Measurements from ENCODE around the gene SLC8A1. TPM values are rescaled to one million over a fixed set of nuclear protein-coding genes. Genes with fewer than 3 reads are reported as not detected.

The SLC8A1 gene
- total RNA-seq, 4 donors from 2014 or later: 2.2 to 45.0 (median 9.6) TPM

DNA sequence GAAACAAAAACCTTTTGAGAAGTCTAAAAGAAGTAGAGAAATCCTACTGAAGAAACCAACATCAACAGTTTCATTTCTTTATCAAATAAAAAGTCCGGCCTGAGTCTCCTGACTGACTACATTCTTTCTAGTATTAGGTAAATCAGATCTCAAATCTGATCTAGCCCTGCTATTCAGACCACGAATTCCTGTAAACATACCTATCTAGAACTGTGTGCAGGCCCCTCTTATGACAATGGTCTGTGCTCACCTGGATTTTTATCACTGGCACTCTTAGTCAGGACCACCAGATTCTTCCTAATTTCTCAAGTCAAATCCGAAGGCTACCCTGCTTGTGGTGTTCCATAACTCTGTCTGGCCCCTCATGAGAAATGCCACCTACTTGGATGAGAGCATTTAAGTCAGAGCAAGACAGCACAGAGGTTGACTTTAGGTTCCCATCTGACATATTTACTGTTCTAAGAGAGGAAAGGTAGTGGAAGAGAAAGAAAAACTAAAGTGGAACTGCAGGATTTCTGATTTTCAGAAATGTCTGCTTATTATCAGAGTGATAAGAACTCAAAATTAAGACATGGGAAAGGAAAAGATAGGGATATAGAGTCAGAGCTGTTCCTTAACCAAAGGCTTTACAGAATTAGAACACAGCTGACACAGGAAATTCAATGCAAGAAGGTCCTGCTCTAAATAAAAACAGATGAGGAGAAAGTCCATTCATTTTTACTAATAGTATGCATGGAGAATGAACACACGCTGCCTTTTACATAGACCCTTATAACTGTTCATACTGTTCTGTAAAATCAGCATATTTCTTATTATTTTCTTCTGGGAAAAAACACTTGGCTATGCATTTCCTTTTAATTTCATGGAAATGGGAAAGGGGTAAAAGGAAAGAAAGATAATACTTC, 56.5 kb downstream of the SLC8A1 start:
- DNase-seq: no peak
- no peak for TF ChIP-seq POLR2A (IDR thresholded peaks at IDR 0.05)
- TF ChIP-seq, protein P1, sequence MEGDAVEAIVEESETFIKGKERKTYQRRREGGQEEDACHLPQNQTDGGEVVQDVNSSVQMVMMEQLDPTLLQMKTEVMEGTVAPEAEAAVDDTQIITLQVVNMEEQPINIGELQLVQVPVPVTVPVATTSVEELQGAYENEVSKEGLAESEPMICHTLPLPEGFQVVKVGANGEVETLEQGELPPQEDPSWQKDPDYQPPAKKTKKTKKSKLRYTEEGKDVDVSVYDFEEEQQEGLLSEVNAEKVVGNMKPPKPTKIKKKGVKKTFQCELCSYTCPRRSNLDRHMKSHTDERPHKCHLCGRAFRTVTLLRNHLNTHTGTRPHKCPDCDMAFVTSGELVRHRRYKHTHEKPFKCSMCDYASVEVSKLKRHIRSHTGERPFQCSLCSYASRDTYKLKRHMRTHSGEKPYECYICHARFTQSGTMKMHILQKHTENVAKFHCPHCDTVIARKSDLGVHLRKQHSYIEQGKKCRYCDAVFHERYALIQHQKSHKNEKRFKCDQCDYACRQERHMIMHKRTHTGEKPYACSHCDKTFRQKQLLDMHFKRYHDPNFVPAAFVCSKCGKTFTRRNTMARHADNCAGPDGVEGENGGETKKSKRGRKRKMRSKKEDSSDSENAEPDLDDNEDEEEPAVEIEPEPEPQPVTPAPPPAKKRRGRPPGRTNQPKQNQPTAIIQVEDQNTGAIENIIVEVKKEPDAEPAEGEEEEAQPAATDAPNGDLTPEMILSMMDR (IDR thresholded peaks at IDR 0.05): no peak
- Histone ChIP-seq H3K9me3 (no peaks in the 10 kb centered on the region), H3K27me3 (no peaks in the 10 kb centered on the region), H3K4me1 (peaks cover 0 to 8% (median 0%) of the 10 kb centered on the region in 3 donors), H3K27ac (no peak overlapping the region), H3K36me3 (no peaks in the 10 kb centered on the region), H3K4me3 (no peak overlapping the region)
- 62 to 68% methylated on average over 4 of the region's 4 CpGs for WGBS, 2 donors
- intact Hi-C loops (cut with DNase I): no loop called here

DNA sequence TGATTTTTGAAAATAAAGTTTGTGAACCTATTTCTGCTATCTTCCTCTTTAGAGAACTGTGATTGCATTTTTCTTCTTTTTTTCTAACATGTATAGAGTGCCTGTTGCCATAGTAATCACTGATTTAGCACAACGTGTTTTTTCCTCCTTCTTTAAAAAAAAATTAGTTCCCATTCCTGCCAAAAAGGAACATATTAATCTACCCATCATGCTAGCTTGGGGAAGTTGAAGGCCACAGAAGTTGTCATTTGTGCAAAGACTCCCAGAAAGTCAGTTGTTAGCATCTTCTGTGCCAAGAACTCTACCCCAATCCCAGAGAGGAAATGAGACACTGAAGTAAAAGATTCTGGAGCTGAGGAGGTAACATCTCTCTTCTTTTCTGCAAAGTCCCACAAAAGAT, 57.3 kb downstream of the SLC8A1 start:
- no peak for TF ChIP-seq POLR2A (IDR thresholded peaks at IDR 0.05)
- TF ChIP-seq, protein P1 (IDR thresholded peaks at IDR 0.05): no peak
- Histone ChIP-seq H3K4me3 (no peak overlapping the region), H3K9me3 (no peaks in the 10 kb centered on the region), H3K27me3 (no peaks in the 10 kb centered on the region), H3K27ac (no peak overlapping the region), H3K4me1 (no peaks in the 10 kb centered on the region), H3K36me3 (no peaks in the 10 kb centered on the region)
- WGBS, 2 donors: 13 to 35% methylated on average over 1 of the region's 1 CpG
- no peak for DNase-seq
- intact Hi-C loops (cut with DNase I): no loop called here

DNA sequence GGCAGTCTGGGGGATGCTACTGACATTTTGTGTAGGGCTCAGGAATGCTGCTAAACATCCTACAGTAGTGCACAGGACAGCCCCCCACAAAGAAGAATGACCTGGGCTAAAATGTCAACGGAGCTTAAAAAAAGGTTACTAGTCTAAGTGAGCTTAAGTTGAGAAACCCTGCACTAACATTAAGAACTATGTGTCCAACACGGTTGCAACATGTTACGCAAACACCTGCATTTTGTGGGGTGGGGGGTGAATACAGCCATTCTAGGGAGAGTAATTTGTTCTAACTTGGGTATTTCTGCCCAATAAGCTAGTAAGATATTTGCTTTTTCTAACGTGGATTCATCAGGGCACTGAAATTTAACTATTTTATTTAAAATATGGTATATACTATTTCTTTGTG, 57.9 kb downstream of the SLC8A1 start:
- DNase-seq: no peak
- WGBS, 2 donors: 77 to 81% methylated on average over 4 of the region's 4 CpGs

DNA sequence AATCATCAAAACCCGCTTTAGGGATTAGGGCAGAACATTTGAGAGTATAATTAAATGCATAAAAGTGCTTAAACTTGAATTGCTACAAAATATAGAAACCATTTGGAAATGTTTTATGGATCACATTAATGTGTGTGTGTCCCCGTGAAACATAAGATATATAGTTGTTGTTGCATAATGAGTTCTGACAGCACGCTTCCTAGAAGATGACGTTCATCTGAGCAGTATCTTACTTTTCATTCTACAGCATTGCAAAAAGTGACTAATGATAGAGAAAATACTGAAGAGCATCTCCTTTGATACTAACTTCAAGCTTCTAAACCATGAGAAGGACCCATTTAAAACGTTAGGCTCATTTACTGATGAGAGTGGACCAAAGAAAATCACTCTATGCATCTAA, 63.7 kb downstream of the SLC8A1 start:
- WGBS, 2 donors: 79 to 80% methylated on average over 5 of the region's 5 CpGs
- Histone ChIP-seq H3K27ac (no peak overlapping the region), H3K27me3 (no peaks in the 10 kb centered on the region), H3K36me3 (no peaks in the 10 kb centered on the region), H3K4me1 (no peaks in the 10 kb centered on the region), H3K4me3 (no peak overlapping the region), H3K9me3 (no peaks in the 10 kb centered on the region)
- DNase-seq: no peak
- TF ChIP-seq, protein P1 (IDR thresholded peaks at IDR 0.05): no peak
- TF ChIP-seq POLR2A (IDR thresholded peaks at IDR 0.05): no peak
- intact Hi-C loops (cut with DNase I): no loop called here

More for the DNA sequence above, 57.9 kb downstream of the SLC8A1 start:
- Histone ChIP-seq H3K27me3 (no peaks in the 10 kb centered on the region), H3K4me3 (no peak overlapping the region), H3K27ac (no peak overlapping the region), H3K4me1 (no peaks in the 10 kb centered on the region), H3K9me3 (no peaks in the 10 kb centered on the region), H3K36me3 (no peaks in the 10 kb centered on the region)
- intact Hi-C loops (cut with DNase I): no loop called here
- no peak for TF ChIP-seq POLR2A (IDR thresholded peaks at IDR 0.05)
- TF ChIP-seq, protein P1 (IDR thresholded peaks at IDR 0.05): no peak

DNA sequence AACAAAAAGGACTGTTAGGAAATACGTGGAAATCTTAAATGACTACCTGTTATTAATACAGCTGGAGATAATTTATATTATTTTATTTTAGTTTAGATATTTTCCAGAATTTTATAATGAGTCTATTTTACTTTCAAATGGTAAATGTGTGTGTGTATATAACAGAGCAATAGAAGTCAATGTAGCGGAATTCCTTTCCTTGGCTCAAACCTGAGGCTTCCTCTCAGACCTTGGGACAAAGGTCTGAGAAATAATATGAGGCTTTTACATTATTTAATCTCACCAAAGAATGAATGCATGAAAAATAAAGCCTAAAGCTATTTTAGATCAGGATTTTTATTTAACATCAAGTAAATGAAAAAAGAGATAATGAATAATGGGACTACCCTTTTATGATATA, 65.7 kb downstream of the SLC8A1 start:
- no peaks in the 10 kb centered on the region for H3K36me3 ChIP-seq
- no peak for TF ChIP-seq POLR2A (IDR thresholded peaks at IDR 0.05)
- TF ChIP-seq, protein P1 (IDR thresholded peaks at IDR 0.05): no peak
- DNase-seq: no peak
- H3K4me1 ChIP-seq: no peaks in the 10 kb centered on the region
- 50 to 63% methylated on average over 2 of the region's 2 CpGs for WGBS, 2 donors
- H3K4me3 ChIP-seq: no peak overlapping the region
- peaks cover 0 to 9% (median 5%) of the 10 kb centered on the region in 3 donors for H3K9me3 ChIP-seq
- H3K27ac ChIP-seq: no peak overlapping the region
- H3K27me3 ChIP-seq: no peaks in the 10 kb centered on the region
- intact Hi-C loops (cut with DNase I): no loop called here
